C4-2B (cell line): ENCODE measurements around the gene PREX1.

ENCODE experiments used
- CTCF ChIP-seq: fragments of 450-650 bp; conservative IDR thresholded peaks from 2 replicates; pipeline ENCODE4 v1.5.1; 2017; ENCODE audit warnings: mild to moderate bottlenecking
- ZFX ChIP-seq: fragments of 450-650 bp; IDR thresholded peaks from 2 replicates; pipeline ENCODE4 v1.6.1; 2017

GRCh38 chr20:48841196-48841874, 13.5 kb upstream of the PREX1 start:
- TF ChIP-seq CTCF (no peak), ZFX (no peak)
